ENCODE measurements around the gene HRH3. TPM values are rescaled to one million over a fixed set of nuclear protein-coding genes. Genes with fewer than 3 reads are reported as not detected.

The HRH3 gene
- total RNA-seq, 1 experiment from 2014 or later = not detected

- Mint-ChIP-seq H3K27ac (ENCODE audit: unreplicated experiment) (no peak overlapping the region), H3K4me3 (ENCODE audit: unreplicated experiment) (no peak overlapping the region), H3K9me3 (ENCODE audit: unreplicated experiment) (no peaks in the 10 kb centered on the region), H3K36me3 (ENCODE audit: insufficient read depth, unreplicated experiment) (peaks cover 63% of the 10 kb centered on the region), H3K27me3 (ENCODE audit: insufficient read depth, unreplicated experiment) (no peaks in the 10 kb centered on the region), H3K4me1 (ENCODE audit: low read depth, unreplicated experiment) (peaks cover 7% of the 10 kb centered on the region)
- no peaks in the 10 kb centered on the region for H3K9me3 ChIP-seq
- no TSS peak for BruUV-seq (replicated peaks)
- H3K36me3 ChIP-seq (ENCODE audit: control insufficient read depth, insufficient read depth, low read length) = 0 out of 2 replicates have a peak, but pooled peaks cover 3% of the 10 kb centered on the region
- H3K27me3 ChIP-seq (replicated peaks; ENCODE audit: control insufficient read depth, insufficient read depth, low read length) = no peaks in the 10 kb centered on the region
- ChIA-PET CTCF (interaction anchor here (1.0 kb wide), 1 partner anchor 14 kb away, joined by 3 read pairs; no protein-coding TSS in a partner anchor), POLR2A (no interaction called here)
- no peak for DNase-seq
- TF ChIP-seq CTCF (IDR thresholded peaks at IDR 0.05; ENCODE audit: insufficient read depth in 1 of 2, low read depth in 1 of 2, low read length in 1 of 2, severe bottlenecking in 1 of 2, unreplicated experiment in 1 of 2) = no peak
- intact Hi-C loops (cut with micrococcal nuclease; ENCODE audit: unreplicated experiment) = no loop called here
- H3K4me1 ChIP-seq = no peaks in the 10 kb centered on the region
- H3K4me3 ChIP-seq (ENCODE audit: low read depth, low read length) = no peak overlapping the region
Measured at GRCh38 chr20:62246431-62246830, 26.4 kb upstream of the HRH3 start.

- no TSS peak for BruUV-seq (replicated peaks)
Measured at GRCh38 chr20:62245911-62246280, 25.8 kb upstream of the HRH3 start.

GRCh38 chr20:62244644-62245108, 24.6 kb upstream of the HRH3 start:
- H3K4me3 ChIP-seq (ENCODE audit: low read depth, low read length) = no peak overlapping the region
- Mint-ChIP-seq H3K27me3 (ENCODE audit: insufficient read depth, unreplicated experiment) (no peaks in the 10 kb centered on the region), H3K4me3 (ENCODE audit: unreplicated experiment) (no peak overlapping the region), H3K36me3 (ENCODE audit: insufficient read depth, unreplicated experiment) (peaks cover 73% of the 10 kb centered on the region), H3K27ac (ENCODE audit: unreplicated experiment) (no peak overlapping the region), H3K9me3 (ENCODE audit: unreplicated experiment) (no peaks in the 10 kb centered on the region), H3K4me1 (ENCODE audit: low read depth, unreplicated experiment) (no peaks in the 10 kb centered on the region)
- H3K9me3 ChIP-seq = no peaks in the 10 kb centered on the region
- no peaks in the 10 kb centered on the region for H3K27me3 ChIP-seq (replicated peaks; ENCODE audit: control insufficient read depth, insufficient read depth, low read length)
- ChIA-PET CTCF (interaction anchor here (0.6 to 1.1 kb wide), 2 partner anchors 138 to 328 kb away, joined by 3 to 4 read pairs; no protein-coding TSS in a partner anchor), POLR2A (no interaction called here)
- intact Hi-C loops (cut with micrococcal nuclease; ENCODE audit: unreplicated experiment) = no loop called here
- peaks cover under 1% of the 10 kb centered on the region for H3K4me1 ChIP-seq
- BruUV-seq (replicated peaks) = no TSS peak
- no peak for DNase-seq
- no peak for TF ChIP-seq CTCF (IDR thresholded peaks at IDR 0.05; ENCODE audit: insufficient read depth in 1 of 2, low read depth in 1 of 2, low read length in 1 of 2, severe bottlenecking in 1 of 2, unreplicated experiment in 1 of 2)
- H3K36me3 ChIP-seq (ENCODE audit: control insufficient read depth, insufficient read depth, low read length) = peaks cover 5% of the 10 kb centered on the region; the same call in 1 of the 2 replicates

More at GRCh38 chr20:62245911-62246280, 25.8 kb upstream of the HRH3 start:
- POLR2A ChIA-PET = no interaction called here
- Histone ChIP-seq H3K4me1 (no peaks in the 10 kb centered on the region), H3K9me3 (no peaks in the 10 kb centered on the region), H3K27me3 (replicated peaks; ENCODE audit: control insufficient read depth, insufficient read depth, low read length) (no peaks in the 10 kb centered on the region), H3K4me3 (ENCODE audit: low read depth, low read length) (no peak overlapping the region), H3K36me3 (ENCODE audit: control insufficient read depth, insufficient read depth, low read length) (0 out of 2 replicates have a peak, but pooled peaks cover 3% of the 10 kb centered on the region)
- Mint-ChIP-seq H3K4me3 (ENCODE audit: unreplicated experiment) (no peak overlapping the region), H3K36me3 (ENCODE audit: insufficient read depth, unreplicated experiment) (peaks cover 68% of the 10 kb centered on the region), H3K9me3 (ENCODE audit: unreplicated experiment) (no peaks in the 10 kb centered on the region), H3K27ac (ENCODE audit: unreplicated experiment) (no peak overlapping the region), H3K27me3 (ENCODE audit: insufficient read depth, unreplicated experiment) (no peaks in the 10 kb centered on the region), H3K4me1 (ENCODE audit: low read depth, unreplicated experiment) (peaks cover 7% of the 10 kb centered on the region)
- no peak for TF ChIP-seq CTCF (IDR thresholded peaks at IDR 0.05; ENCODE audit: insufficient read depth in 1 of 2, low read depth in 1 of 2, low read length in 1 of 2, severe bottlenecking in 1 of 2, unreplicated experiment in 1 of 2)
- CTCF ChIA-PET = interaction anchor here (1.0 kb wide), 1 partner anchor 14 kb away, joined by 3 read pairs; no protein-coding TSS in a partner anchor
- intact Hi-C loops (cut with micrococcal nuclease; ENCODE audit: unreplicated experiment) = no loop called here
- DNase-seq = no peak

All from Caco-2 (cell line).